Colonic mucosa (tissue), 4 donors: ENCODE results near the gene TMEM238L. TPM values are rescaled to one million over a fixed set of nuclear protein-coding genes. Genes with fewer than 3 reads are reported as not detected.
A peak's percentile ranks its signal among the peaks of the same experiment; 100 is the strongest.

Experiments
- DNase-seq: peaks from one replicate; pipeline ENCODE4 v3.0.0-alpha.2; 2020
- H3K27ac ChIP-seq: fragments of 200-600 bp; one replicate; pipeline ENCODE4 v1.8.0; 2021
- H3K27me3 ChIP-seq: fragments of 200-600 bp; one replicate; pipeline ENCODE4 v1.8.0; 2021
- H3K36me3 ChIP-seq: fragments of 200-600 bp; one replicate; pipeline ENCODE4 v1.8.0; 2021
- H3K4me1 ChIP-seq: fragments of 200-600 bp; one replicate; pipeline ENCODE4 v1.8.0; 2021; ENCODE audit warnings: mild to moderate bottlenecking
- H3K4me3 ChIP-seq: fragments of 200-600 bp; one replicate; pipeline ENCODE4 v1.8.0; 2021
- H3K9ac ChIP-seq, 2 donors: one replicate each; pipeline ENCODE4 v1.7.0; 2013; ENCODE audit warnings: control low read depth in 2 of 2, low read depth in 2 of 2, low read length in 2 of 2
- H3K9me3 ChIP-seq: fragments of 200-600 bp; one replicate; pipeline ENCODE4 v1.8.0; 2021
- CTCF ChIP-seq: fragments of 200-600 bp; IDR thresholded peaks from one replicate; pipeline ENCODE4 v1.8.0; 2022; ENCODE audit warnings: antibody characterized with exemption, mild to moderate bottlenecking
- intact Hi-C: fragments of 100-400 bp; cut with DNase I; formaldehyde crosslinking; loops from one replicate; pipeline ENCODE4 v1.14.1; 2022
- total RNA-seq, 2 donors: library from RNA; stranded (reverse); fragmentation: NEBNext Ultra II Directional in 1 of 2; extraction: Animal tissue kit (Norgen Biotek cat#: 25700) in 1 of 2; gene quantifications; one replicate each; pipeline ENCODE4 v1.2.1, GENCODE V29; 2021
- donor health status: healthy.
- donor health status: DM: no; HTN: no; CAD: no.
- donor health status: DM: no; HTN: no; CAD: no.

Gene TMEM238L
- total RNA-seq, 2 donors from 2014 or later, result 63.1 to 68.8 TPM

GRCh38 chr17:10793256-10793655 lies 10.6 kb downstream of the TMEM238L start:
- no peaks in the 10 kb centered on the region for H3K36me3 ChIP-seq
- H3K27me3 ChIP-seq, result no peaks in the 10 kb centered on the region
- H3K4me3 ChIP-seq, result no peak overlapping the region
- peaks cover 9% of the 10 kb centered on the region for H3K4me1 ChIP-seq
- no peak overlapping the region for H3K27ac ChIP-seq
- DNase-seq, result no peak
- intact Hi-C loops, result no loop called here
- H3K9me3 ChIP-seq, result no peaks in the 10 kb centered on the region
- no peak overlapping the region for H3K9ac ChIP-seq
- TF ChIP-seq CTCF, result no peak

DNA sequence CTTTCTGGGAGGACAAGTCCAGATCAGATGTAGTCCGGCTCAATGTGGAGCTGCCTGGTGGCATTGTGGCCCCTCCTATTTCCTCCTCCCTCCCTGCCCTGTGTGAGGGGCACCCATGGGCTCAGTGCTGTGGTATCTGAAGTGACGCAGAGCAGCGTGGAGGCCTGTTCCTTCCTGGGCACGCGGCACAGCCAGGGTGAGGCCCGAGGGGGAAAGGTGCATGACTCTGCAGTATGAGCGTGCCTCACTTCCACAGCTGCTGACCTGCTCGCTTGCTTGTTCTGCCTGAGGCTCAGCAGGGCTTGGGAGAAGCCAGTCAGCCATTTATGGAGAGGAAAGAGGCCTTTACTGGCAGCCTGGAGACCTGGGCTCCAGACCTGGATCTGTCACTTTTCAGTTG lies 11.7 kb downstream of the TMEM238L start:
- DNase-seq, result no peak
- Histone ChIP-seq H3K36me3 (no peaks in the 10 kb centered on the region), H3K4me3 (no peak overlapping the region), H3K9me3 (no peaks in the 10 kb centered on the region), H3K4me1 (peaks cover 9% of the 10 kb centered on the region), H3K27ac (peak overlapping the region; percentile 67), H3K27me3 (no peaks in the 10 kb centered on the region), H3K9ac (peak overlapping the region in 1 of 2 donors; percentile 44)
- intact Hi-C loops, result no loop called here
- TF ChIP-seq CTCF, result no peak

- peak overlapping the region; percentile 67 for H3K27ac ChIP-seq
- no peaks in the 10 kb centered on the region for H3K27me3 ChIP-seq
- H3K9me3 ChIP-seq, result no peaks in the 10 kb centered on the region
- no peak for TF ChIP-seq CTCF
- intact Hi-C loops, result no loop called here
- peak overlapping the region in 1 of 2 donors; percentile 71 for H3K9ac ChIP-seq
- H3K36me3 ChIP-seq, result no peaks in the 10 kb centered on the region
- H3K4me3 ChIP-seq, result no peak overlapping the region
- peaks cover 9% of the 10 kb centered on the region for H3K4me1 ChIP-seq
- no peak for DNase-seq
Observed at GRCh38 chr17:10790491-10791401, 13.2 kb downstream of the TMEM238L start.

- no peaks in the 10 kb centered on the region for H3K9me3 ChIP-seq
- H3K4me1 ChIP-seq, result peaks cover 9% of the 10 kb centered on the region
- H3K36me3 ChIP-seq, result no peaks in the 10 kb centered on the region
- H3K4me3 ChIP-seq, result no peak overlapping the region
- H3K27ac ChIP-seq, result peak overlapping the region; percentile 67
- no peak for DNase-seq
- intact Hi-C loops, result no loop called here
- TF ChIP-seq CTCF, result no peak
- no peaks in the 10 kb centered on the region for H3K27me3 ChIP-seq
- H3K9ac ChIP-seq, result peak overlapping the region in 1 of 2 donors; percentile 71
Observed at GRCh38 chr17:10789694-10790271, 14.1 kb downstream of the TMEM238L start.

GRCh38 chr17:10787306-10788045 lies 16.4 kb downstream of the TMEM238L start:
- no peak overlapping the region for H3K9ac ChIP-seq
- no peak for DNase-seq
- no peaks in the 10 kb centered on the region for H3K9me3 ChIP-seq
- H3K4me1 ChIP-seq, result peaks cover 9% of the 10 kb centered on the region
- no peak for TF ChIP-seq CTCF
- intact Hi-C loops, result no loop called here
- no peak overlapping the region for H3K27ac ChIP-seq
- no peaks in the 10 kb centered on the region for H3K27me3 ChIP-seq
- H3K36me3 ChIP-seq, result no peaks in the 10 kb centered on the region
- H3K4me3 ChIP-seq, result no peak overlapping the region
